HG02623 (cell line): ENCODE results near the gene CLDN14.
A peak's percentile ranks its signal among the peaks of the same experiment; 100 is the strongest.

Experiments
- ATAC-seq: cut with Tn5 transposase; IDR thresholded peaks from one replicate; pipeline ENCODE4 v1.9.1; 2021; ENCODE audit warnings: moderate library complexity; ENCODE audit not compliant: unreplicated experiment

The CLDN14 gene

DNA sequence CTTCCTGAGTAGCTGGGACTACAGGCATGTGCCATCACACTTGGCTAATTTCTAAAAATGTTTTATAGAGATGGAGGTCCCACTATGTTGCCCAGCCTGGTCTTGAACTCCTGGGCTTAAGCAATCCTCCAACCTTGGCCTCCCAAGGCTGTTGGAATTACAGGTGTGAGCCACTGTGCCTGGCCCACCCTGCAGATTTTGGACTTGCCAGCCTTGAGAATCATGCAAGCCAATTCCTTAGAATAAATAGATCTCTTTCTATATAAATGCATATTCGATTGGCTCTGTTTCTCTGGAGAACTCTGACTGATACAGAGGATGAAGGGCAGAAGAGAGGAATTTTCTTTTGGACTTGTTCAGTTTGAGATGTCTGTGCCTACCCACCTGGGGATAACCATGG is 6.7 kb downstream of the CLDN14 start:
- ATAC-seq, result no peak

GRCh38 chr21:36472377-36472776 is 7.5 kb downstream of the CLDN14 start:
- no peak for ATAC-seq

DNA sequence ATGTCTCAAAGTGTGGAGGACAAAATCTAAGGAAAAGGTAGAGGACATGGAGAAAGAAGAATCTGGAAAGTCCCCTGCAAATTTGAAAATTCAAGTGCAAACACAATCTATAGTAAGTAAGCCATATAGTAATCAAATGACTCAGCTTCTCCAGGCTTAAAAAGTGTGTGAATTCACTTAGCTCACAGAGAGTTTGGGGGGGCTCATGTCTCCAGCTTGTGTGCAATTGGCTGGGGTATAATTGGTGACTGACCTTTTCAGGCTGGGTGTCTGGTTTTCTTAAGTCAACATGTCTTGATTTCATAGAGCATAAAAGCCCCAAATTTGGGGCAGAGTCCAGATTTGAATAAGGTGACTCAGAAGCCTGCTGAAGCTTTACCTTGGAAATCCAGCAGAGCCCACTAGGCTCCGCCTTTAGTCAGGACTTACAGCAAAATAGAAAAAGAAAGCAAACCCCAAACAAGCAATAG is 8.6 kb downstream of the CLDN14 start:
- ATAC-seq, result peak; percentile 48

DNA sequence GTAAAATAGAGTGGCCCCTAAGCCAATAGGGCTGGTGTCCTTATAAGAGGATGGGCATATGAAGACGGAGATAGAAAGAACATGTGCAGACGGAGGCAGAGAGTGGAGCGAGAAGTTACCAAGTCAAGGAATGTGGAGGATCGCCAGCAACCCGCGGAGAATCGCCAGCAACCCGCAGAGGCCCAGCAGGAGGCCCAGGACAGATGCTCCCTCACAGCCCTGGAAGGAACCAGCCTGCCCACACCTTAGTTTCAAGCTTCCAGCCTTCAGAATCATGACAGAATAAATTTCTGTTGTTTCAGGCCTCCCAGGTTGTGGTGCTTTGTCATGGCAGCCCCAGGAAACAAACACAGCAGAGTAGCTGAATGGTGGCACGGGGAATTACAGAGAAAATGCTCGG is 9.6 kb downstream of the CLDN14 start:
- ATAC-seq, result no peak

GRCh38 chr21:36466061-36466511 is 13.8 kb downstream of the CLDN14 start:
- ATAC-seq, result no peak

DNA sequence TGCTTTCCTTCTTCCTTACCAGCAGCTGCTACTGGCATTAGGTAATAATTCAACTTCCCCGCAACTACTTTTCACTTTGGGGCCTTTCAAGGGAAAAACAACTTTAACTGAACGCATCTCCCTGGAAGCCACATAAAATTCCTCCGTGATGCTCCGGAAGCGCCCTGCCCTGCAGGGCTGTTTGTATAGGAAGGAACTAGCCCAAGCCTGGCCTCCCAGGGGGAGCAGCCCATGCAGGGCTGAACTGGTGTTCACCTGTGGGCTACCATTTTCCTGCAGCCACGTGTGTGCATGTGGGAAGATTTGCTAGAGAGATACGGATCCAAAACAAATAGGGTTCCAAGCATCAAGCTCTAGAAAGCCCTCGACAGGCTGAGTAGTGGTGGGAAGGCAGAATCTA is 14.4 kb downstream of the CLDN14 start:
- no peak for ATAC-seq

DNA sequence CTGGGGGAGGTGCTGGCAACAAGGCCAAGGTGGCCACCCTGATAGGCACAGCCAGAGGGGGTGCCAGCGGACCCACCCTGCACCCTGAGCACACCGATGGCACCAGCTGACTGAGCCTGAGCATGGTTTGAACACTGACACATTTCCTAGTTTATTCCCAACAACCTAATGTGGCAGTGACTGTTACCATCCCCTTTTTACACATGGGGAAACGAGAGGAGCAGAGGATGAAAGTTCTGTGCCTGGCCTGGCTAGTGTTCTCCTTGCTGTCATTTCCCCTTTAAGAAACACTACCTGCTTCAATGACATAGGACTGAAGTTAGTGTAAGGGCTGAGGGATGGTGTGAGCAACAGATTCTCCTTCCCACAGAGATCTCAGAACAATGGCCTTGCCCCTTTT is 15.3 kb downstream of the CLDN14 start:
- ATAC-seq, result no peak

DNA sequence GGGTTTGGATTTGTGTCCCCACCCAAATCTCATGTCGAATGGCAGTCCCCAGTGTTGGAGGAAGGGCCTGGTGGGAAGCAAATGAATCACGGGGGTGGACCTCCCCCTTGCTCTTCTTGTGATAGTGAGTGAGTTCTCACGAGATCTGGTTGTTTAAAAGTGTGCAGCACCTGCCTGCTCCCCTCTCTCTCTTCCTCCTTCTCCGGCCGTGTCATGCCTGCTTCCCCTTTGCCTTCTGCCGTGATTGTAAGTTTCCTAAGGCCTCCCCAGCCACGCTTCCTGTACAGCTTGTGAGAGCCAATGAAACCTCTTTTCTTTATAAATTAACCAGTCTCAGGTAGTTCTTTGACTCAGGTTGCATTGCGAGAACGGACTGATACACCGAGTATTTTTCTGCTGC is 15.9 kb downstream of the CLDN14 start:
- no peak for ATAC-seq

DNA sequence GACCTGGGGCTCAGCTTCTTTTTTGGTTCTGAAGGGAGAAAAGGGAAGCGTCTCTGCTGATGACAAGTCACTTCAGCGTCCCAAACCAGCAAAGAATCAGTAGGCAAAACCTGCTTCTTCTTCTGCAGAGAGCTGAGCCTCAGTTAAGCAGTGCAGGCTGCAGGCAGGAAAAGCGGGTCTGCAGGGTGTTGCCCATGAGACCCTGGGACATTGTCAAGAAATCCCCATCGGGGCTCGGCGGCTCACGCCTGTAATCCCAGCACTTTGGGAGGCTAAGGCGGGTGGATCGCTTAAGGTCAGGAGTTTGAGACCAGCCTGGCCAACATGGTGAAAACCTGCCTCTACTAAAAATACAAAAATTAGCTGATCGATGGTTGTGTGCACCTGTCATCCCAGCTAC is 16.7 kb downstream of the CLDN14 start:
- no peak for ATAC-seq

GRCh38 chr21:36461918-36462486 is 17.9 kb downstream of the CLDN14 start:
- ATAC-seq, result no peak

GRCh38 chr21:36461277-36461917 is 18.5 kb downstream of the CLDN14 start:
- no peak for ATAC-seq

DNA sequence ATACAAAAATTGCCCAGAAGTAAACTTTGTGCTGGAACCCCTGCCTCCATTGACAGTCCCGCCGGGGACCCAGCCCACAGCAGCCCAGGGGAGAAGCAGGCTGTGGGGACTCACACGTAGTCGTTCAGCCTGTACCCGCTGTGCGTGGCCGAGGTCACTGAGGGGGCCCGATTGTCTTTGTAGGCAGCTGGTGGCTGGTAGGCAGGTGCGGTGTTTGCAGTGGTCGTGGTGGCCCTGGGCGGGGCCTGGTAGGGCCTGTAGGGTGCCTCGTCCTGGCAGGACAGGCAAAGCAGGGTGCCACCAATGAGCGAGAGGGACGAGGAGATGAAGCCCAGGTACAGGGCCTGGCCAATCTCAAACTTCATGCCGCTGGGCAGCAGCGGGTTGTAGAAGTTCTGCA is 19.1 kb downstream of the CLDN14 start:
- no peak for ATAC-seq

GRCh38 chr21:36459098-36459497 is 20.8 kb downstream of the CLDN14 start:
- no peak for ATAC-seq

- ATAC-seq, result no peak
Observed at GRCh38 chr21:36456729-36457414, 23.1 kb downstream of the CLDN14 start.

DNA sequence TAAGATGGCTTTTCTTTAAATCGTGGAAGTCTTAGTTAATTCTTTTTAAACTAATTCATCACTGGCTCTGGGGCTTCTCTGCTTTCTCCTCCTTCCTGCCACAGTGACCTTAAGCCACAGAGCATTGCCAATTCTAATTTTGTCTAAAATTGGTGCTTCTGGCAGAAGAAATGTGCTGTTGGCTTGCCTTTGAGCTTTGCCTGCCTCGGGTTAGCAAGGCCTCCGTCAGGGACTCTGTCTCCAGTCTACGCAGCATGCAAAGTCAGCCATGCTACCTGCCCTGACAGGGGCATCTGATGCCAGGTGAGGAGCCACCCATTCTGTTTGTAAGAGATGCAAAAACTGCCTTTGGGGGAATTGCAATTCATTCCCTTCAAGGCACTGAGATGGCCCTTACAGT is 25.2 kb downstream of the CLDN14 start:
- no peak for ATAC-seq

GRCh38 chr21:36454093-36454531 is 25.8 kb downstream of the CLDN14 start:
- no peak for ATAC-seq

DNA sequence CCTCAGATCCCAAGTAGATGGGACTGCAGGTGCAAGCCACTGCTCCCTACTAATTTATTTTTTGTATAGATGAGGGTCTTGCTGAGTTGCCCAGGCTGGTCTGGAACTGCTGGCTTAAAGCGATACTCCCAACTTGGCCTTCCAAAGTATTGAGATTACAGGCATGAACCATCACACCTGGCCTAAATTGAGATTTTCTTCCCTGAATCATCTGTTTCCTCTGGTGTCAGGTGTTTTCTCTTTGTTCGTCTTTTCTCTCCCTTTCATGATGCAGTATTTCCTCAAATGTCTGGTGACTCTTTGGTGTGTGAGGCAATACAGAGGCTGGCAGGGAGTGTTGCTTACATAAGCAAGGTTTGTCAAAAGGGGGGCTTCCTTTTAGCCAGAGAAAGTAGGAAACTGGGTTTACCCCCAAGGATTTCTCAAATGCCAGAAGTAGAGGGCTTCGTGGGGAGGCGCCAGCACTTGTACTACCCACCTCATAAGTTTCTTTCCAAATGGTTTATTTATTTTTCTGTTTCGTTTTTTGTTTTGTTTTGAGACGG is 27.6 kb downstream of the CLDN14 start:
- no peak for ATAC-seq

GRCh38 chr21:36451506-36451905 is 28.4 kb downstream of the CLDN14 start:
- ATAC-seq, result no peak

DNA sequence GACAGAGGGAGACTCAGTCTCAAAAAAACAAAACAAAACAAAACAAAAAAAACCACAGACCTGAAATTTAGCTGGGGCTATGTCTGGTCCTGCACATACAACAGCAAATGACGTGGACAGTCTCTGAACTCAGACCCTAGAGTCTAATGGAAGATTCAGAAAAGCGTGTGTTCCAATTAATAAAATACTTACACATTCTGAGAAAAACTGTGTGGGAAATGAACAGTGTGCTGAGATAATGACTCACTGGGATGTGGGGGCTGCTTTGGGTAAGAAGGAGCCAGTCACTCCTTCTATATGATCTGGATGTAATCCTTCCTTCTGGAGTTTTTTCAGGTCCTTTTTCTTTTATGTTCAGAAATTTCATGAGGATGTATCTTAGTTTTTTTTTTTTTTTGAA is 29.4 kb downstream of the CLDN14 start:
- ATAC-seq, result no peak

DNA sequence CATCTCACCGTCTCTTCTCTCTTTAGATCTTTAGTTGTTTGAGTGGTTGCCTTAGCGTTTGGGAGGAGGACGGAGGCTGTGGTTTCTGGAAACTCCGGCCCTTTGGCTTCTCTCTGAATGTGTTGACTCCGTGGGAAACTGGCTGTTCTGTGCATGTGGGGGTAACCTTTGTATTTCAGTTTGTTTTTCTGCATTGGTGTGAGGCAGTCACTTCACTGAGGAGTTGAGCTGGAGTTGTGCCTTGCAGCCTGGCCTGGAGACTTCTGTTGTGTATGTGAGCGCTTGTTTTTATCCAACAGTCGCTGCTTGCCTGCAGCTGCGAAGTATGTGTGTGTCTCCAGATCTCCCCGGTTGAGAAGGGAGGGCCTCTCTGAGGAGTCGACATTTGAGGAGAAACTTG is 33.6 kb downstream of the CLDN14 start:
- ATAC-seq, result no peak

GRCh38 chr21:36441715-36442114 is 38.2 kb downstream of the CLDN14 start:
- no peak for ATAC-seq

DNA sequence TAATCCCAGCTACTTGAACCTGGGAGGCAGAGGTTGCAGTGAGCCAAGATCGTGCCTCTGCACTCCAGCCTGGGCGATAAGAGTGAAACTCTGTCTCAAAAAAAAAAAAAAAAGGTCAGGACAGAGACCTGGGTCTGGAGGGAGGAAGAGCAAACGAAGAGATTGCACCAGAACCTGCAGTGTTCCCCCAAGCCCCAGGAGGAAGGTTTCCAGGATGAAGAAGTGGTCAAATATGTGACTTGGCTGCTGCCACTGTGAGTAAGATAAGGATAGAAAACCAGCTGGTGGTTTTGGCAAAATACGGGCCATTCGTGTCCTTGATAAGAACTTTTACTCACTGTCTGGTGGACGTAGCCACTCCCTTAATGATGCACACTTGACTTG is 42.2 kb downstream of the CLDN14 start:
- no peak for ATAC-seq
